Activated CD8-positive, alpha-beta T cell treated with anti-CD3 and anti-CD28 coated beads for 36 hours (primary cell): ENCODE measurements around the gene PKD2L1. TPM values are rescaled to one million over a fixed set of nuclear protein-coding genes. Genes with fewer than 3 reads are reported as not detected.

ENCODE experiments used
- ATAC-seq: fragments of 200-7000 bp; cut with Tn5 transposase; one replicate; pipeline ENCODE4 v1.10.0; 2021; ENCODE audit warnings: mild to moderate bottlenecking, moderate library complexity
- CTCF ChIA-PET: fragments of 350-600 bp; sonication (Branson Sonifier 250); formaldehyde crosslinking; loops from one replicate; lab custom pipeline; 2021; ENCODE audit warnings: antibody characterized with exemption; lab: Charles Lee
- POLR2A ChIA-PET: fragments of 350-600 bp; sonication (Branson Sonifier 250); formaldehyde crosslinking; loops from one replicate; lab custom pipeline; 2021; ENCODE audit warnings: antibody characterized with exemption; lab: Charles Lee
- DNase-seq: peaks from one replicate; pipeline ENCODE4 v3.0.0-alpha.2; 2020
- H3K27ac Mint-ChIP-seq: one replicate; pipeline ENCODE4 v1.8.0; 2021; ENCODE audit warnings: mild to moderate bottlenecking, mixed read lengths
- H3K27me3 Mint-ChIP-seq: one replicate; pipeline ENCODE4 v1.8.0; 2021; ENCODE audit warnings: mixed read lengths
- H3K36me3 Mint-ChIP-seq: one replicate; pipeline ENCODE4 v1.8.0; 2021; ENCODE audit warnings: low read depth, mixed read lengths
- H3K4me1 Mint-ChIP-seq: one replicate; pipeline ENCODE4 v1.8.0; 2021; ENCODE audit warnings: low read depth, mixed read lengths
- H3K4me3 Mint-ChIP-seq: one replicate; pipeline ENCODE4 v1.8.0; 2021; ENCODE audit warnings: mild to moderate bottlenecking, moderate library complexity, mixed read lengths
- H3K9me3 Mint-ChIP-seq: one replicate; pipeline ENCODE4 v1.8.0; 2021; ENCODE audit warnings: mixed read lengths
- intact Hi-C: fragments of 100-400 bp; cut with micrococcal nuclease; formaldehyde crosslinking; loops from one replicate; pipeline ENCODE4 v1.10.0; 2022
- total RNA-seq, 2 experiments: library from RNA; stranded (reverse); gene quantifications; one replicate each; pipeline ENCODE4 v1.2.3, GENCODE V29; 2021
- TF ChIP-seq, protein P1 (sequence below): fragments of 200-600 bp; IDR thresholded peaks from one replicate; pipeline ENCODE4 v1.8.0; 2022; ENCODE audit warnings: antibody characterized with exemption, mild to moderate bottlenecking

Gene PKD2L1
- total RNA-seq, 2 experiments from 2014 or later: not detected

DNA sequence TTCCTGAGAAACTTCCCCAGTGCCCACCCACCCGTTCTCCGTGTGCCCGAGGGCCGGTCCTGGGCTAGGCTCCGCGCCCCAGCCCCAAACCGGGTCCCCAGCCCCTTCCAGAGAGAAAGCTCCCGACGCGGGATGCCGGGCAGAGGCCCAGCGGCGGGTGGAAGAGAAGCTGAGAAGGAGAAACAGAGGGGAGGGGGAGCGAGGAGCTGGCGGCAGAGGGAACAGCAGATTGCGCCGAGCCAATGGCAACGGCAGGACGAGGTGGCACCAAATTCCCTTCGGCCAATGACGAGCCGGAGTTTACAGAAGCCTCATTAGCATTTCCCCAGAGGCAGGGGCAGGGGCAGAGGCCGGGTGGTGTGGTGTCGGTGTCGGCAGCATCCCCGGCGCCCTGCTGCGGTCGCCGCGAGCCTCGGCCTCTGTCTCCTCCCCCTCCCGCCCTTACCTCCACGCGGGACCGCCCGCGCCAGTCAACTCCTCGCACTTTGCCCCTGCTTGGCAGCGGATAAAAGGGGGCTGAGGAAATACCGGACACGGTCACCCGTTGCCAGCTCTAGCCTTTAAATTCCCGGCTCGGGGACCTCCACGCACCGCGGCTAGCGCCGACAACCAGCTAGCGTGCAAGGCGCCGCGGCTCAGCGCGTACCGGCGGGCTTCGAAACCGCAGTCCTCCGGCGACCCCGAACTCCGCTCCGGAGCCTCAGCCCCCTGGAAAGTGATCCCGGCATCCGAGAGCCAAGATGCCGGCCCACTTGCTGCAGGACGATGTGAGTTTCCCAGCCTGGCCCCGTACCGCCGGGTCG lies 16.9 kb upstream of the PKD2L1 start, which contains the start of gene SCD:
Gene SCD (plus strand): TSS at position 469 of the 803 bp plus-strand sequence. CDS start 272 bp downstream, at position 741.
- CTCF ChIA-PET: interaction anchor here (0.9 to 16.7 kb wide), 14 partner anchors 8 to 185 kb away, joined by 3 to 292 read pairs (median 5); partner anchors contain the start of gene SEC31B

DNA sequence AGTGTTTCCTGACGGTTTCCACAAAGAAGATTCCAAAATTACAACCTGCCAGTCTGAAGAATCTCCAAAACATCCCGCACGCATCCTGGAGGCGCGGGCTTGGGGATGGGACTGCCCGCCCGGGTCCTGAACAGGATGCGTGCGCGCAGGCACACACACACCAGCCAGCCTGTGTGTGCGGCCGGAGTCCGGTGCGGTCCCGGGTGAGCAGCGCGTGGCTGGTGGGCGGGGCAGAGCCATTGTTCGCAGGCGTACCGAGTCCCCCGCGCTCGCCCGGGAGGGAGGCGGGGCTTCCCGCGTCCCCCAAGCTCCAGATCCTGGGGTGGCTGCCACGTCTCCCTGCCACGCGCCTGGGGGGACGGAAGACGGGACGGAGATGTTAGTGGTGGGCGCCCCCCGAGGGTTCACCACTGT lies 16.3 kb upstream of the PKD2L1 start:
- Mint-ChIP-seq H3K9me3 (no peaks in the 10 kb centered on the region), H3K36me3 (peaks cover 44% of the 10 kb centered on the region), H3K4me3 (peak overlapping the region; percentile 99), H3K27ac (peak overlapping the region; percentile 94), H3K4me1 (peaks cover 47% of the 10 kb centered on the region), H3K27me3 (no peaks in the 10 kb centered on the region)
- DNase-seq (peak; percentile 91), ATAC-seq (peak; percentile 77)
- TF ChIP-seq, protein P1, sequence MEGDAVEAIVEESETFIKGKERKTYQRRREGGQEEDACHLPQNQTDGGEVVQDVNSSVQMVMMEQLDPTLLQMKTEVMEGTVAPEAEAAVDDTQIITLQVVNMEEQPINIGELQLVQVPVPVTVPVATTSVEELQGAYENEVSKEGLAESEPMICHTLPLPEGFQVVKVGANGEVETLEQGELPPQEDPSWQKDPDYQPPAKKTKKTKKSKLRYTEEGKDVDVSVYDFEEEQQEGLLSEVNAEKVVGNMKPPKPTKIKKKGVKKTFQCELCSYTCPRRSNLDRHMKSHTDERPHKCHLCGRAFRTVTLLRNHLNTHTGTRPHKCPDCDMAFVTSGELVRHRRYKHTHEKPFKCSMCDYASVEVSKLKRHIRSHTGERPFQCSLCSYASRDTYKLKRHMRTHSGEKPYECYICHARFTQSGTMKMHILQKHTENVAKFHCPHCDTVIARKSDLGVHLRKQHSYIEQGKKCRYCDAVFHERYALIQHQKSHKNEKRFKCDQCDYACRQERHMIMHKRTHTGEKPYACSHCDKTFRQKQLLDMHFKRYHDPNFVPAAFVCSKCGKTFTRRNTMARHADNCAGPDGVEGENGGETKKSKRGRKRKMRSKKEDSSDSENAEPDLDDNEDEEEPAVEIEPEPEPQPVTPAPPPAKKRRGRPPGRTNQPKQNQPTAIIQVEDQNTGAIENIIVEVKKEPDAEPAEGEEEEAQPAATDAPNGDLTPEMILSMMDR: no peak
- intact Hi-C loops: no loop called here
- CTCF ChIA-PET: interaction anchor here (0.8 to 16.7 kb wide), 13 partner anchors 10 to 190 kb away, joined by 3 to 292 read pairs (median 3); partner anchors contain the start of genes HIF1AN and SEC31B
- POLR2A ChIA-PET: interaction anchor here (0.8 to 7.5 kb wide), 14 partner anchors 10 to 186 kb away, joined by 3 to 36 read pairs (median 4); partner anchors contain the start of gene PKD2L1

More for the DNA sequence above, 16.9 kb upstream of the PKD2L1 start, which contains the start of gene SCD:
- H3K4me1 Mint-ChIP-seq: peaks cover 50% of the 10 kb centered on the region
- ATAC-seq (peak; percentile 90), DNase-seq (peak; percentile 94)
- no peaks in the 10 kb centered on the region for H3K9me3 Mint-ChIP-seq
- POLR2A ChIA-PET: interaction anchor here (0.8 to 7.5 kb wide), 15 partner anchors 10 to 189 kb away, joined by 3 to 36 read pairs (median 4); partner anchors contain the start of gene HIF1AN
- peaks cover 50% of the 10 kb centered on the region for H3K36me3 Mint-ChIP-seq
- H3K4me3 Mint-ChIP-seq: peak within 1 kb of the TSS; percentile 99
- TF ChIP-seq, protein P1: no peak
- intact Hi-C loops: no loop called here
- peak within 1 kb of the TSS; percentile 94 for H3K27ac Mint-ChIP-seq
- no peaks in the 10 kb centered on the region for H3K27me3 Mint-ChIP-seq

DNA sequence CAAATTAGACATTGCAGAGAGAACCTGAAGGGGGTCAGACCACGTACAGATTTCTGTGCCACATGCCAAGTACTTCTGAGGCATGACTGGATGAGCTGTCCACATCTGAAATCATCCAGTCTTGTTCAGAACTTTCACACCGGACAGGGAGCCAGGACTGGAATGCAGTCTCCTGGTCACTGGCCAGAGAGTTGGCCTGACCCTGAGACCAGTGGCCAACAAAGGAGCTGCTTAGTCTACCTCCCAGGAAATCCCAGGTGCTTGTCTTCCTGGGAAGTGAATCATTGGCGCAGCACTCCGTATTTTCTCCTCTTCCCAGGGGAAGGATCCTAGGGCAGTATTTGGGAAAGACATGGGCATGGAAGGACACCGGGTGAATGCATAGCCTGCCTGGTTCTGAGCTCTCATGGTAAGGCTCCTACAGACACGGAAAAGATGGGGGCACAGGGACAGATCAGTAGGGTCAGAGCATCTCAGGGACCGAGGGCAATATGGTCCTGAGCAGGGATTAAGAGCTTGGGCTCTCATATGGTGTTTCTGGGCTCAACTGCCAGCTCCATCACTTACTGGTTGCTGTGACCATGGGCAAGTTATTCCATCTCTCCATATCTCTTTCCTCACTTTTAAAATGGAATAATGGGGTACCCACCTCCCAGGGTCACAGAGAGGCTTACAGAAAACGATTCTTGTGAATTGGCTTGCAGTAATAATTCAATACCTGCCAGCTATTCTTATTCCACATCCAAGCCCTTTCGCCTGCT lies 15.7 kb upstream of the PKD2L1 start:
- H3K27ac Mint-ChIP-seq: peak overlapping the region; percentile 94
- H3K4me3 Mint-ChIP-seq: peak overlapping the region; percentile 99
- peaks cover 38% of the 10 kb centered on the region for H3K36me3 Mint-ChIP-seq
- intact Hi-C loops: no loop called here
- DNase-seq (no peak), ATAC-seq (no peak)
- no peaks in the 10 kb centered on the region for H3K9me3 Mint-ChIP-seq
- POLR2A ChIA-PET: interaction anchor here (0.8 to 7.5 kb wide), 13 partner anchors 13 to 177 kb away, joined by 3 to 36 read pairs (median 3); partner anchors contain the start of genes PKD2L1 and WNT8B
- peaks cover 41% of the 10 kb centered on the region for H3K4me1 Mint-ChIP-seq
- CTCF ChIA-PET: interaction anchor here (0.8 to 16.7 kb wide), 13 partner anchors 10 to 190 kb away, joined by 3 to 292 read pairs (median 3); partner anchors contain the start of genes HIF1AN and SEC31B
- TF ChIP-seq, protein P1: no peak
- no peaks in the 10 kb centered on the region for H3K27me3 Mint-ChIP-seq

DNA sequence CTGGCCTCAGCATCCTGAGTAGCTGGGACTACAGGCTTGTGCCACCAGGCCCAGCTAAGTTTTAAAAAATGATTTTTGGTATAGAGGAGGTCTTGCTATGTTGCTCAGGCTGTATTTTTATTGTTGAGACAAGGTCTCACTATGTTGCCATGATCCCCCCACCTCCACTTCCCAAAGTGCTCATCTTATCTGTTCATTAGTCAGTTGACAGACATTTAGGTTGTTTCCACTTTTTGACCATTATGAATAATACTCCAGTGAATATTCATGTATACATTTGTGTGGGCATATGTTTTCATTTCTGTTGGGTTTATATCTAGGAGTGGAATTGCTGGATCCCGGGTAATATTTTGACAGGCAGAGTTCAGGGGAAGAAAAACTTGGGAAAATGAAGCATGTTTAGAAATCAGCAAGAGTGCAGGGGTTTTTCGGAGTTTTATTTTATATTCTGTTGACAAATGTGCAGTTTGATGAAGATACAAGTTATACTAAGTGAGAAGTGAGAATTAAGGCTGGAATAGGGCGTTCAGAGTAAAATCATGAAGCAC lies 14.3 kb upstream of the PKD2L1 start:
- ATAC-seq (no peak), DNase-seq (no peak)
- H3K27ac Mint-ChIP-seq: peak overlapping the region; percentile 64
- H3K27me3 Mint-ChIP-seq: no peaks in the 10 kb centered on the region
- peaks cover 23% of the 10 kb centered on the region for H3K36me3 Mint-ChIP-seq
- intact Hi-C loops: no loop called here
- TF ChIP-seq, protein P1: no peak
- POLR2A ChIA-PET: interaction anchor here (1.0 to 3.4 kb wide), 4 partner anchors 29 to 173 kb away, joined by 3 to 32 read pairs (median 4); no protein-coding TSS in a partner anchor
- no peaks in the 10 kb centered on the region for H3K9me3 Mint-ChIP-seq
- CTCF ChIA-PET: interaction anchor here (0.6 to 16.7 kb wide), 5 partner anchors 11 to 175 kb away, joined by 3 to 292 read pairs (median 65); partner anchors contain the start of gene SEC31B
- H3K4me3 Mint-ChIP-seq: peak overlapping the region; percentile 52
- peaks cover 28% of the 10 kb centered on the region for H3K4me1 Mint-ChIP-seq
